Stimulated activated naive CD8-positive, alpha-beta T cell treated with anti-CD3 and anti-CD28 coated beads, Interleukin-15, Interleukin-2, amounts not matched to agents 100 ng/mL and 50 ng/mL, for 24 hours (primary cell): ENCODE data around the gene MAPK1.
"Not testable (repeated sequence)": the region's sequence is repeated elsewhere in the genome, so short reads cannot be mapped to it uniquely, and the experiment has no call there.

Experiments used
- H3K27ac Mint-ChIP-seq: one replicate; pipeline ENCODE4 v1.8.0; 2021; ENCODE audit warnings: mild to moderate bottlenecking, mixed read lengths
- H3K27me3 Mint-ChIP-seq: one replicate; pipeline ENCODE4 v1.8.0; 2021; ENCODE audit warnings: mixed read lengths
- H3K36me3 Mint-ChIP-seq: one replicate; pipeline ENCODE4 v1.8.0; 2021; ENCODE audit warnings: low read depth, mixed read lengths
- H3K4me1 Mint-ChIP-seq: one replicate; pipeline ENCODE4 v1.8.0; 2021; ENCODE audit warnings: low read depth, mixed read lengths
- H3K4me3 Mint-ChIP-seq: one replicate; pipeline ENCODE4 v1.8.0; 2021; ENCODE audit warnings: mild to moderate bottlenecking, mixed read lengths
- H3K9me3 Mint-ChIP-seq: one replicate; pipeline ENCODE4 v1.8.0; 2021; ENCODE audit warnings: mixed read lengths

The MAPK1 gene

GRCh38 chr22:21754523-21754922 lies 112.9 kb downstream of the MAPK1 start:
- Mint-ChIP-seq H3K27ac (no peak overlapping the region), H3K27me3 (no peaks in the 10 kb centered on the region)

GRCh38 chr22:21753374-21754111 lies 113.9 kb downstream of the MAPK1 start:
- H3K4me1 Mint-ChIP-seq, result peaks cover 20% of the 10 kb centered on the region
- no peak overlapping the region for H3K4me3 Mint-ChIP-seq
- H3K36me3 Mint-ChIP-seq, result peaks cover 5% of the 10 kb centered on the region
- no peaks in the 10 kb centered on the region for H3K27me3 Mint-ChIP-seq
- no peaks in the 10 kb centered on the region for H3K9me3 Mint-ChIP-seq
- H3K27ac Mint-ChIP-seq, result no peak overlapping the region

More at GRCh38 chr22:21754523-21754922, 112.9 kb downstream of the MAPK1 start:
- Mint-ChIP-seq H3K4me1 (peaks cover 20% of the 10 kb centered on the region), H3K9me3 (no peaks in the 10 kb centered on the region), H3K4me3 (no peak overlapping the region), H3K36me3 (peaks cover 10% of the 10 kb centered on the region)

- H3K4me1 Mint-ChIP-seq, result peaks cover 20% of the 10 kb centered on the region
- no peaks in the 10 kb centered on the region for H3K9me3 Mint-ChIP-seq
Measured at GRCh38 chr22:21752276-21752675, 115.2 kb downstream of the MAPK1 start.

GRCh38 chr22:21745948-21746347 lies 121.5 kb downstream of the MAPK1 start:
- Mint-ChIP-seq H3K36me3 (no peaks in the 10 kb centered on the region), H3K4me1 (no peaks in the 10 kb centered on the region), H3K9me3 (no peaks in the 10 kb centered on the region), H3K27ac (no peak overlapping the region), H3K4me3 (no peak overlapping the region), H3K27me3 (no peaks in the 10 kb centered on the region)

More at GRCh38 chr22:21752276-21752675, 115.2 kb downstream of the MAPK1 start:
- Mint-ChIP-seq H3K27me3 (no peaks in the 10 kb centered on the region), H3K4me3 (no peak overlapping the region), H3K27ac (no peak overlapping the region), H3K36me3 (no peaks in the 10 kb centered on the region)

- not testable (repeated sequence) for H3K27me3 Mint-ChIP-seq, H3K4me1 Mint-ChIP-seq, H3K4me3 Mint-ChIP-seq, H3K27ac Mint-ChIP-seq, H3K36me3 Mint-ChIP-seq, H3K9me3 Mint-ChIP-seq
Measured at GRCh38 chr22:21744917-21745316, 122.5 kb downstream of the MAPK1 start.

GRCh38 chr22:21741790-21742189 lies 125.7 kb downstream of the MAPK1 start:
- Mint-ChIP-seq H3K27me3 (peaks cover 4% of the 10 kb centered on the region), H3K4me1 (peaks cover 8% of the 10 kb centered on the region), H3K4me3 (no peak overlapping the region), H3K36me3 (no peaks in the 10 kb centered on the region), H3K9me3 (no peaks in the 10 kb centered on the region), H3K27ac (no peak overlapping the region)

- Mint-ChIP-seq H3K4me1 (peaks cover 8% of the 10 kb centered on the region), H3K9me3 (no peaks in the 10 kb centered on the region), H3K36me3 (no peaks in the 10 kb centered on the region), H3K27me3 (peaks cover 4% of the 10 kb centered on the region), H3K27ac (no peak overlapping the region), H3K4me3 (no peak overlapping the region)
Measured at GRCh38 chr22:21741059-21741458, 126.4 kb downstream of the MAPK1 start.

- H3K9me3 Mint-ChIP-seq, result no peaks in the 10 kb centered on the region
- peaks cover 6% of the 10 kb centered on the region for H3K27me3 Mint-ChIP-seq
- H3K36me3 Mint-ChIP-seq, result no peaks in the 10 kb centered on the region
- no peak overlapping the region for H3K4me3 Mint-ChIP-seq
- H3K27ac Mint-ChIP-seq, result no peak overlapping the region
- peaks cover 13% of the 10 kb centered on the region for H3K4me1 Mint-ChIP-seq
Measured at GRCh38 chr22:21739828-21740377, 127.5 kb downstream of the MAPK1 start.

- no peak overlapping the region for H3K4me3 Mint-ChIP-seq
- no peak overlapping the region for H3K27ac Mint-ChIP-seq
- H3K4me1 Mint-ChIP-seq, result peaks cover 22% of the 10 kb centered on the region
Measured at GRCh38 chr22:21738966-21739365, 128.5 kb downstream of the MAPK1 start.

GRCh38 chr22:21738081-21738480 lies 129.4 kb downstream of the MAPK1 start:
- Mint-ChIP-seq H3K4me3 (peak overlapping the region; percentile 14), H3K27me3 (peaks cover 18% of the 10 kb centered on the region), H3K9me3 (no peaks in the 10 kb centered on the region), H3K36me3 (no peaks in the 10 kb centered on the region), H3K4me1 (peaks cover 23% of the 10 kb centered on the region), H3K27ac (no peak overlapping the region)

More at GRCh38 chr22:21738966-21739365, 128.5 kb downstream of the MAPK1 start:
- no peaks in the 10 kb centered on the region for H3K36me3 Mint-ChIP-seq
- no peaks in the 10 kb centered on the region for H3K9me3 Mint-ChIP-seq
- H3K27me3 Mint-ChIP-seq, result peaks cover 12% of the 10 kb centered on the region

- peaks cover 23% of the 10 kb centered on the region for H3K4me1 Mint-ChIP-seq
- H3K9me3 Mint-ChIP-seq, result no peaks in the 10 kb centered on the region
- H3K27me3 Mint-ChIP-seq, result peaks cover 18% of the 10 kb centered on the region
- no peak overlapping the region for H3K27ac Mint-ChIP-seq
- H3K4me3 Mint-ChIP-seq, result no peak overlapping the region
- no peaks in the 10 kb centered on the region for H3K36me3 Mint-ChIP-seq
Measured at GRCh38 chr22:21736948-21737347, 130.5 kb downstream of the MAPK1 start.

- H3K27me3 Mint-ChIP-seq, result peaks cover 18% of the 10 kb centered on the region
- no peak overlapping the region for H3K27ac Mint-ChIP-seq
- no peak overlapping the region for H3K4me3 Mint-ChIP-seq
- peaks cover 23% of the 10 kb centered on the region for H3K4me1 Mint-ChIP-seq
- H3K36me3 Mint-ChIP-seq, result no peaks in the 10 kb centered on the region
- H3K9me3 Mint-ChIP-seq, result no peaks in the 10 kb centered on the region
Measured at GRCh38 chr22:21736084-21736642, 131.3 kb downstream of the MAPK1 start.

GRCh38 chr22:21735200-21736083 lies 132.0 kb downstream of the MAPK1 start, which contains the start of gene YPEL1:
Gene YPEL1, minus strand, starts transcription at chr22:21735794. Its CDS starts 25,050 bp downstream, at chr22:21710744.
- H3K4me3 Mint-ChIP-seq, result peak within 1 kb of the TSS; percentile 86
- peaks cover 18% of the 10 kb centered on the region for H3K27me3 Mint-ChIP-seq
- H3K27ac Mint-ChIP-seq, result peak within 1 kb of the TSS; percentile 74
- no peaks in the 10 kb centered on the region for H3K9me3 Mint-ChIP-seq
- peaks cover 23% of the 10 kb centered on the region for H3K4me1 Mint-ChIP-seq
- no peaks in the 10 kb centered on the region for H3K36me3 Mint-ChIP-seq

- H3K9me3 Mint-ChIP-seq, result no peaks in the 10 kb centered on the region
- H3K4me3 Mint-ChIP-seq, result peak overlapping the region; percentile 86
- no peaks in the 10 kb centered on the region for H3K36me3 Mint-ChIP-seq
- H3K27me3 Mint-ChIP-seq, result peaks cover 18% of the 10 kb centered on the region
- H3K27ac Mint-ChIP-seq, result peak overlapping the region; percentile 74
- H3K4me1 Mint-ChIP-seq, result peaks cover 23% of the 10 kb centered on the region
Measured at GRCh38 chr22:21734540-21735199, 132.8 kb downstream of the MAPK1 start.
